NB4 (cell line): Measurements from ENCODE around the gene SHROOM2.

Source experiments
- DNase-seq: peaks from one replicate; pipeline ENCODE4 v3.0.0; 2010; ENCODE audit warnings: low read depth
- H3K4me3 ChIP-seq: one replicate; pipeline ENCODE4 v1.5.1; 2011; ENCODE audit warnings: mild to moderate bottlenecking, low read depth, low read length, moderate library complexity
- CTCF ChIP-seq: IDR thresholded peaks from one replicate; pipeline ENCODE4 v1.5.1; 2012; ENCODE audit warnings: low read depth, low read length
- MAX ChIP-seq: IDR thresholded peaks from 2 replicates; pipeline ENCODE4 v1.6.1; 2011; ENCODE audit warnings: low read depth, low read length
- MYC ChIP-seq: IDR thresholded peaks from 2 replicates; pipeline ENCODE4 v1.6.1; 2011; ENCODE audit warnings: low read depth, low read length
- POLR2A ChIP-seq: IDR thresholded peaks from 2 replicates; pipeline ENCODE4 v1.6.1; 2011; ENCODE audit warnings: mild to moderate bottlenecking; ENCODE audit not compliant: insufficient read length; ENCODE audit errors: extremely low read depth

Gene SHROOM2

GRCh38 chrX:9786798-9787635 is 788 bp downstream of the SHROOM2 start:
- TF ChIP-seq POLR2A (no peak), MAX (no peak), MYC (no peak), CTCF (no peak)
- DNase-seq: no peak
- H3K4me3 ChIP-seq: no peak overlapping the region

DNA sequence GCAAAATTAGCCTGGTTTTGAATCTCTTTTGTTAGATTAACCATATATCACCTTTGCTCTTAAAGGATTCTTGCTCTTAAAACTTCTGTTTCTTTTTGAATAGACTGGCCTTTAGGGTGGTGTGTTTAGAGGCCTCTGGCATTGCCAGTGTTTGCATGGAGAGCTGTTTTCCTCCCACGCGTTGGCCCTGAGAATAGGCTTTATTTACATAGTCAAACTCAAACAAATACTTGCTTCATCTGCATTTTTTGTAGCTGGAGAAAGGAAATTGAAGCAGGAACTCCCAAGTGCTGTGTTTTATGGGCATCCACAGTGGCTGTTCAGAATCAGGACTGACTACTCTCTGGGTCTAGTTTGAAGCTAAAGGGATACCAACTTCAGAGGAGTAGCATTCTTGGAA is 2.7 kb downstream of the SHROOM2 start:
- DNase-seq: no peak
- no peak overlapping the region for H3K4me3 ChIP-seq
- TF ChIP-seq CTCF: no peak

DNA sequence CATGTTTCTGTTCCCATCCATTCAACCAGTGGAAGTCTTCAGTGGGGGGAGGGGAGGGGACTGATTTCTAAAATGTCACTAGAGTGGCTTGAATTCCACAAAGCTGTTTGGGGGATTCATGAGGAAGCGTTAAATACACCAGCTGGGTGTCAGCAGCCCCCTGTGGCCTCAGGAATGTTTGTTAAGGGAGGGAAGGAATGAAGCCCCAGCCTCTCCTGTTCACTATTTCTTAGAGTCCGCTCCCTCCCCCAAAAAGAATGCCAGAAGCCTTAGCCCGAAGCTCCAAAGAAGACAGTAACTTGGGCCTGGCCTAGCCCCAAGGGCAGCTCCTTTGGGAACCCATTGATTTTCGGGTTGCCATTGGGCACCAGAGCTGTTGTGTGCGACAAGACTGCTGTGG is 3.3 kb downstream of the SHROOM2 start:
- TF ChIP-seq POLR2A (no peak), CTCF (no peak), MYC (no peak), MAX (no peak)
- no peak for DNase-seq
- no peak overlapping the region for H3K4me3 ChIP-seq

GRCh38 chrX:9790866-9791265 is 4.6 kb downstream of the SHROOM2 start:
- H3K4me3 ChIP-seq: no peak overlapping the region
- no peak for DNase-seq
- TF ChIP-seq CTCF: no peak
- no peak for TF ChIP-seq MAX
- TF ChIP-seq POLR2A: no peak
- TF ChIP-seq MYC: no peak

- no peak for DNase-seq
- no peak overlapping the region for H3K4me3 ChIP-seq
- TF ChIP-seq POLR2A (no peak), MAX (no peak), MYC (no peak), CTCF (no peak)
These were observed 8.3 kb downstream of the SHROOM2 start for GRCh38 chrX:9794495-9794894.
